AG10803 (cell line): ENCODE results near the gene SHANK1.
"Not testable (repeated sequence)": the region's sequence is repeated elsewhere in the genome, so short reads cannot be mapped to it uniquely, and the experiment has no call there.

Source experiments
- DNase-seq: peaks from one replicate; pipeline ENCODE4 v3.0.0; 2010; ENCODE audit warnings: low read depth
- H3K4me3 ChIP-seq: 2 replicates; pipeline ENCODE4 v1.5.1; 2011; ENCODE audit warnings: mild to moderate bottlenecking, low read length, control low read depth
- TF ChIP-seq, protein P1 (sequence below): conservative IDR thresholded peaks from 2 replicates; pipeline ENCODE4 v1.5.1; 2011; ENCODE audit warnings: mild to moderate bottlenecking, low read length, control low read depth, inconsistent platforms

The SHANK1 gene

DNA sequence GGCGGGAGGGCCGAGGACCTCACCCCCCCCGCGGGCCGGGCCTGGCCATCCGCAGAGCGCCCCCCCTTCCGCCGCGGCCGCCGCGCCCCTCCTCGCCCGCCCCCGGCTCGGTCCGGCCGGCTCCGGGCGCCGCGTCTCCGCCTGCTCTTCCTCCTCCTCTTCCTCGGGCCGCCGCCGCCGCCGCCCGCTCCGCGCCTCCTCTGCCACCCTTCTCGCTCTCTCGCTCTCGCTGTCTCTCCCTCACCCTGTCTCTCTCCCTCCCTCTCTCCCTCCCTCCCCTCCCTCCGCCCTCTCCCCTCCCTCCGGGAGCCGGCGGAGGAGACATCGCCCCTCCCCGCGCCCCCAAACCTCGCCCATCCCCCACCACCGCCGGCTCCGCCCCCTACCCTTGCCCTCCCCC is at the start of gene SHANK1:
SHANK1 (minus strand) TSS at position 237 of the 400 bp plus-strand sequence. CDS start 2,883 bp downstream, outside the sequence.
- peak within 1 kb of the TSS; percentile 57 for H3K4me3 ChIP-seq

DNA sequence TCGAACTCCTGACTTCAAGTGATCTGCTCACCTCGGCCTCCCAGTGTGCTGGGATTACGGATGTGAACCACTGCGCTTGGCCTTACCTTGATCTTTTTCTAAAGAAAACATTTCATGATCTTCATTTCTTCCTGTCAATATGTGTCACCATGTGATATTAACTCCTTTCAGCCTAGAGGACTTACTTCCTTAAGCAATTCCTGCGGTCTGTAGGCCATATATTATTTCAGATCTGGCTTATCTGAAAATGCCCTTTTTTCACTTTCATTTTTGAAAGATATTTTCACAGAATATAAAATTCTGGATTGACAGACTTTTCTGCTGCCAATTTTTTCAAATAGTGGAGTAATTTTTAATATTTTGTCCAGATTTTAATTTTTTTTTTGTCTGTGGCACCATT is 48.7 kb upstream of the SHANK1 start:
- no peak overlapping the region for H3K4me3 ChIP-seq
- TF ChIP-seq, protein P1, sequence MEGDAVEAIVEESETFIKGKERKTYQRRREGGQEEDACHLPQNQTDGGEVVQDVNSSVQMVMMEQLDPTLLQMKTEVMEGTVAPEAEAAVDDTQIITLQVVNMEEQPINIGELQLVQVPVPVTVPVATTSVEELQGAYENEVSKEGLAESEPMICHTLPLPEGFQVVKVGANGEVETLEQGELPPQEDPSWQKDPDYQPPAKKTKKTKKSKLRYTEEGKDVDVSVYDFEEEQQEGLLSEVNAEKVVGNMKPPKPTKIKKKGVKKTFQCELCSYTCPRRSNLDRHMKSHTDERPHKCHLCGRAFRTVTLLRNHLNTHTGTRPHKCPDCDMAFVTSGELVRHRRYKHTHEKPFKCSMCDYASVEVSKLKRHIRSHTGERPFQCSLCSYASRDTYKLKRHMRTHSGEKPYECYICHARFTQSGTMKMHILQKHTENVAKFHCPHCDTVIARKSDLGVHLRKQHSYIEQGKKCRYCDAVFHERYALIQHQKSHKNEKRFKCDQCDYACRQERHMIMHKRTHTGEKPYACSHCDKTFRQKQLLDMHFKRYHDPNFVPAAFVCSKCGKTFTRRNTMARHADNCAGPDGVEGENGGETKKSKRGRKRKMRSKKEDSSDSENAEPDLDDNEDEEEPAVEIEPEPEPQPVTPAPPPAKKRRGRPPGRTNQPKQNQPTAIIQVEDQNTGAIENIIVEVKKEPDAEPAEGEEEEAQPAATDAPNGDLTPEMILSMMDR = no peak
- no peak for DNase-seq

More for the DNA sequence above, at the start of gene SHANK1:
- TF ChIP-seq, protein P1 = no peak
- peak; percentile 18 for DNase-seq

DNA sequence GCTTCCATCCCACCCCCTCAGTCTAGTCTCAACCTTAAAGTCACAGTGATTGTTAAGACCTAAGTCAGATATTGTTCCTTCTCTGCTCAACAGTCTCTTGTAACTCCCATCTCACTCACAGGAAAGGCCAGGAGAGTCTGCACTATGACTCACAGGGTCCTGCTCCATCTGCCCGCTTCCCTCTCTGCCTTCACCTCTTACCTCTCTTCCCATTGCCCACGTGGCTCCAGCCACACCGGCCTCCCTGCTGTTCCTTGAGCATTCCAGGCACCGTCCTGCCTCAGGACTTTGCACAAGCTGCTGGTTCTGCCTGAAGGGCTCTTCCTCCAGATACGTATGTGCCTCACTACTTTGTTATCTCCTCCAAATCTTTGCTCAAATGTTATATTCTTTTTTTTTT is 47.7 kb upstream of the SHANK1 start:
- H3K4me3 ChIP-seq, DNase-seq: not testable (repeated sequence)

DNA sequence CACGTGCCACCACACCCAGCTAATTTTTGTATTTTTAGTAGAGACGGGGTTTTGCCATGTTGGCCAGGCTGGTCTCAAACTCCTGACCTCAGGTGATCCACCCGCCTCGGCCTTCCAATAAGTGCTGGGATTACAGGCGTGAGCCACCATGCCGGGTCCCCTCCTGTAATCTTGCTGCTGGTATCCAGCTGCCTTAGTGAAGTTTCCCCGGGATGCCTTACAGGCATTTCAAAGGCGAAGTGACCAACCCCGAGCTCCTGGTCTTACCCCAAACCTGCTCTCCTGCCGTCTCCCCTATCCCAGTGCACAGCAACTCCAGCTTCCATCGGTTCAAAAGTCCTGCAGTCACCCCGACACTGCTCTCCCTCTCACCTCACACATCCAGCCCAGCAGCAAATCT is 47.1 kb upstream of the SHANK1 start:
- H3K4me3 ChIP-seq, DNase-seq: not testable (repeated sequence)

DNA sequence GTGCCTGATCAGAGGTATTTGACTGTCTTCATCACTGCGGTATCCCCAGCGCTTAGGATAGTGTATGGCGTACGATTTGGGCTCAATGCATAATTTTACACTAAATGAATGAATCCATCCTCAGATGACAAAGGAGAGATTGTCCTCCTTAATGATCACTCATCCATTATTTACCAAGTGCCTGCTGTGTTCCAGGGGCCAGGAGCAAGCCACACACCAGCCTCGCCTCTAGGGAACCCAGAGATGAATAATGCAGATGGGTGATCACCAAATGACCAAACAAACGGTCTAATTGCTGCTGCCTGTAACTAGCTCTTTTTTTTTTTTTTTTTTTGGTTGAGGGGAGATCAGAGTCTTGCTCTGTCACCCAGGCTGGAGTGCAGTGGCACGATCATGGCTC is 44.8 kb upstream of the SHANK1 start:
- H3K4me3 ChIP-seq = no peak overlapping the region
- no peak for DNase-seq
- TF ChIP-seq, protein P1 = no peak

DNA sequence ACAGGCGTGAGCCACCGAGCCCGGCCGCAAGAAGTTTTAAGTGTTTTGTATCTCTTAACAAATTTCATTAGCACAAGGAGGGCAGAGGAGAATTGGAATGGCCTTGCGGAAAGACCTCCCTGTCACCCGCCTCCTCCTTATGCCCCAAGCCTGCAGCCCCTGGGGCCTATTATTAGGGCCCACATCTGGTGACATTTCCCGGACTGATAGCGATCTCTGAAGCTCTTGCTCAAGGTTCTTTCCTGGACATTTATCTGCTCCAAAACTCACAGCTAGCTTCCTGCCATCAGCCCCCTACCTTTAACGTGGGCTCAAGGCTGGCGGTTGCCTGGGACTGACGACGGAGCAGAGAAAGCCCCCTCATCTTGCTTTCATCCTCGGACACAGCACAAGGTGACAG is 43.9 kb upstream of the SHANK1 start:
- not testable (repeated sequence) for H3K4me3 ChIP-seq, DNase-seq

DNA sequence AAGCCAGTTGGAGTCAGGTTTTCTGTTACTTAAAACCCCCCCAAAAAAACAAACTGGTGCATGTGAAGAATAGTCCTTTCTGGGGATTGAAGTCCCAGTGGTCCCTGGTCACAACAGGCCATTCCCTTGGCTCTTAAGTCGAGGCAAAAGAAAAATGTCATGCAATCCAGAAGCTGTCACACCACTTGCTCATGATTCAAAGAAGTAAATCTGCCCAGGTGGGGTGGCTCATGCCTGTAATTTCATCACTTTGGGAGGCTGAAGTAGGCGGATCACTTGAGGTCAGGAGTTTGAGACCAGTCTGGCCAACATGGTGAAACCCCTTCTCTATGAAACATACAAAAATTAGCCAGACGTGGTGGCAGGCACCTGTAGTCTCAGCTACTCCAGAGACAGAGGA is 41.9 kb upstream of the SHANK1 start:
- H3K4me3 ChIP-seq, DNase-seq: not testable (repeated sequence)

DNA sequence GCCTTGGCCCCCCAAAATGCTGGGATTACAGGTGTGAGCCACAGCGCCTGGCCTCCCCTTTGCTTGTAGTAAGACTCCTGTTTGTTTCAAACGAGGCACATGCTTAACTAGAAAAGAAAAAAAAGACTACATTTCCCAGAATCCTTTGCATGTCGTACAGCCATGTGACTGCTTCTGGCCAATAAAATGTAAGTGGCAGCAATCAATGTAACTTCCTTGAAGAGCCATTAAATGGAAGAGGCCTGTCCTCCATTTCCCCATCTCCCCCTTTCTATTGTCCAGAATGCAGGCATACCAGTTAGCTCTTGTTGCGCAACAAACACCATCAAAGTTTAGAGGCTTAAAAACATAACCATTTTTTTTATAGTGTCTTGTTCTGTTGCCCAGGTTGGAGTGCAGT is 40.3 kb upstream of the SHANK1 start:
- H3K4me3 ChIP-seq = no peak overlapping the region
- TF ChIP-seq, protein P1 = no peak
- peak; percentile 17 for DNase-seq

DNA sequence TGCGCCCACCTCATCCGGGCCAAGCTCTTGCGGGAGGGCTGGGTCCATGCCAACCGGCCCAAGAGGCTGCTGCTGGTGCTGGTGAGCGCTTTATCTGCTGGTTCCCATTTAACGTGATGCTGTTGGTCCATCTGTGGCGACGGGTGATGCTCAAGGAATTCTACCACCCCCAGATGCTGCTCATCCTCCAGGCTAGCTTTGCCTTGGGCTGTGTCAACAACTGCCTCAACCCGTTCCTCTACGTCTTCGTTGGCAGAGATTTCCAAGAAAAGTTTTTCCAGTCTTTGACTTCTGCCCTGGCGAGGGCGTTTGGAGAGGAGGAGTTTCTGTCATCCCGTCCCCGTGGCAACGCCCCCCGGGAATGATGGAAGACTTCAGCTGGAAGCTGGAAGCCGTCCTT is 39.5 kb upstream of the SHANK1 start:
- not testable (repeated sequence) for DNase-seq, H3K4me3 ChIP-seq

DNA sequence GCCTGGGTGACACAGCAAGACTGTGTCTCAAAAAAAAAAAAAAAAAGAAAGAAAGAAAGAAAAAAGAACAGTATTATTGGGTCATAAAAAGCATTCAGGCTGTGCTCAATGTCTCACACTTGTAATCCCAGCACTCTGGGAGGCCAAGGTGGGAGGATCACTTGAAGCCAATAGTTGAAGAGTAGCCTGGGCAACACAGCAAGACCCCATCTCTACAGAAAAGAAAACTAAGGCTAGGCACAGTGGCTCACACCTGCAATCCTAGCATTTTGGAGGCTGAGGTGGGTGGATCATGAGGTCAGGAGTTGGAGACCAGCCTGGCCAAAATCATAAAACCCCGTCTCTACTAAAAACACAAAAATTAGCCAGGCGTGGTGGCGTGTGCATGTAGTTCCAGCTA is 38.0 kb upstream of the SHANK1 start:
- DNase-seq, H3K4me3 ChIP-seq: not testable (repeated sequence)

DNA sequence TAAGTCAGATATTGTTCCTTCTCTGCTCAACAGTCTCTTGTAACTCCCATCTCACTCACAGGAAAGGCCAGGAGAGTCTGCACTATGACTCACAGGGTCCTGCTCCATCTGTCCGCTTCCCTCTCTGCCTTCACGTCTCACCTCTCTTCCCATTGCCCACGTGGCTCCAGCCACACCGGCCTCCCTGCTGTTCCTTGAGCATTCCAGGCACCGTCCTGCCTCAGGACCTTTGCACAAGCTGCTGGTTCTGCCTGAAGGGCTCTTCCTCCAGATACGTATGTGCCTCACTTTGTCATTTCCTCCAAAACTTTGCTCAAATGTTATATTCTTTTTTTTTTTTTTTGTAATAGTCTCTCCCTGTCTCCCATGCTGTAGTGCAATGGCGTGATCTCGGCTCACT is 36.6 kb upstream of the SHANK1 start:
- not testable (repeated sequence) for H3K4me3 ChIP-seq, DNase-seq
